Measurements from ENCODE around the gene KANSL3.
A peak's percentile ranks its signal among the peaks of the same experiment; 100 is the strongest.
"Not testable (repeated sequence)": the region's sequence is repeated elsewhere in the genome, so short reads cannot be mapped to it uniquely, and the experiment has no call there.

Gene KANSL3

DNA sequence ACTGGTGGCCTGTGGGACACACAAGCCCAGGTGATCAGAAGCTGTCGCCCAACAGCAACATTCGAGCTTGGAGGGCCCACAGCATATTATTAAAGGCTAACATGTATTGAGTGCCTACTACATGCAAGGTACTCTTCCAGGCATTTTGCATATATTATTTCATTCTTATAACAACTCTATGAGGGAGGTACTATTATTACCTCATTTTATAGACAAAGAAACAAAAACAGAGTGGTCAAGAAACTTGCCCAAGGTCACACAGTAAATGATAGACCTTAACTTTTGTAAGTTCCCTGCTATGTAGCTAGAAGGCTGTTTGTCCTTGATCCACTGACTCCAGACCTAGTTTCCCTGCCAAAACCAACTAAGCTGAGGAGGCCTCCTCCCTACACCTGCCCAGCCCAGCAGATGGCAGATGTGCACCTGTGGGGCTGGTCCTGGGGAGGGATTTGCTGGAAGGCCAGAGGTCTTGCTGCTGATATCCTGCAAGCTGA is 35.7 kb downstream of the KANSL3 start:
- no peak for DNase-seq

DNA sequence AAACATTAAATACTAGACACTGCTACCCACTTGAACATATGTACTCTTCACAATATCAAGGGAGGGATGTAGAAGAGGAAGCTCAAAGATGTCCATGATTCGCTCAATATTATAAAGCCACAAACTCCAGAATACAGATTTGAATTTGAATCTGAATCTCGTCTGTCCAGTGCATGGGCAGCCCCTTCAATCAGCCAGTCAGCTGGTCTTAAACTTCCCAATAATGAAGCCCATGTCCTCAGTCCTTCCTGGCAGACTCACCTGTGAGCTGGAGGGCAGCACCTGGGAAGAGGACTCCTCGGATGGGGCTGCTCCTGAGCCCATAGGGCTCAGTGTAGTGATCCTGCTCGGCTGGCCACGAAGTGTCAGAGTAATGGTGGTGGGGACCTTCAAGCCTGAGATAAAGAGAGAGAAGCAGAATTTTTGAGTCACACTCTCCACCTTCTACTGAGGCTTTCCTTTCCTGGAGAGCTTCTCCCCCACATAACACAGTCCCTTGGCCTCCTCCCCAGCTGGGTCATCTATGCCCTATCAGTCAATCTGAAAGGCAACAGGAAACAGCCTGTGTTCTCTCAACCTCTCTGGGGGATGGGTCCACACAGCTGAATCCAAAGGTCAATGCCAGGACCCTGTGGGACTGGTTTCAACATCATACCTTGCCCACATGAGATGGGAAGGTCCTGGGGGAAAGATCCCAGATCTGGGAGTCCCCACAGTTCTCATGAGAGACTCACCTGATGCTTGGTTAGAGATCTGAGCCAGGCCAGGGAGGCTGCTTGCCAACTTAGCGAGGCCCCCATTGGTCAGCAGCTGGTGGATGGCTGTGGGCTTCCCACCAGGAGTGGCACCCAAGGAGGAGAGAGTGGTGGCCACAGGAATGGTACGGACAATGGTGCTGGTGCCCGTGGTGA is 36.5 kb downstream of the KANSL3 start:
- peak; percentile 77 for DNase-seq

DNA sequence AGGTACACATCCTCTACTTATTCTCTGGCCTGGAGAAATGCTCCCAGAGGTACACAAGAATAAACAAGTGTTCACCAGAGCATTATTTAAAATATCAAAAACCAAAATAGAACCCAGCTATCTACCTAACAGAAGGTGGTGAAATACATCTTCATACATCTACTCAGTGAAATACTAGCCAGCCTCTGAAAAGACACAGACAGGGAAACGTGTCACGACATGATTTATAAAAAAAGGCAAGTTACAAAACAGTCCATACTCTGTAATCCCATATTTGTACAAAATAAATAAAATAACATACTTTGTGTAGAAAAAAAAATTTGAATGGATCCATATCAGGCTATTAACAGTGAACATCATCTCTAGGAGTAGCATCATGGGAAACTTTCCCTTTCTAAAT is 38.2 kb downstream of the KANSL3 start:
- DNase-seq: no peak

DNA sequence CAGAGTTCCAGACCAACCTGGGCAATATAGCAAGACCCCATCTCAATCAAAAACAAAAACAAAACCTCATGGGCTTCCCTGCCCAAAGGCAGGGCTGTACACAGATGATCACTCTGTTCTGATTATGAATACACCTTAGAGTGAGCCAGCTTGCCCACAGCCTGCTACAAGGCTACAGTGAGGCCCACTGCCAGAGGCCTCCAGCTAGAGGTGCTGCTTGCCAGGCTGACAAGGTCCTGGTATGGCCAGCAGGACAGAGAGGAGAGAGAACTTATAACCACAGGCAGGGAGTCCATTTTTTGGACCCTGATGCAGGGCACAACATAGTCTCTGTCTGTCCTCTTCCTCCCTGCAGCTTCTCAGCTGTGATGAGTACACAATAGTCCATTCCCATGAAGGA is 41.5 kb downstream of the KANSL3 start:
- no peak for DNase-seq

DNA sequence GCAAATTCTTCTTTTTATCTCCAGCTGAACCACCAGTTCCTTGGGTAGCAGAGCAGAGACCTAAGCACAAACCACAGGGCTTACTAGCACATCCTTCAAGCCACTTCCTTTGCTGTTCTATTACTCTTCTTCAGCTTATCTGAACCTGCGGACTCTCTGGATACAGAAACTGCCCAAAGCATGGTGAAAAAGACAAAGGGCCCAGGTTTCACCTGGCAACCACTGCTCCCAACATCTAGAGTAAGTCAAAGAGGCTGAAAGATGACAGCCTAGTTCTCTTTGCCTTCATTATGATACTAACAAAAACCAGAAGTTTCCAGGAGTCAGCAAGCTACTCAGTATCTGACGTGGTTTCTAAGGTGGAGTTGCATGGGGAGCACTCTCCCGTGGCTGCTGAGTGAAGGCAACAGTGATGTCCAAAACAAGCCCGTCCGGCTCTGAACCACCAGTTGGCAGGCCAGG is 43.4 kb downstream of the KANSL3 start:
- peak; percentile 85 for DNase-seq

DNA sequence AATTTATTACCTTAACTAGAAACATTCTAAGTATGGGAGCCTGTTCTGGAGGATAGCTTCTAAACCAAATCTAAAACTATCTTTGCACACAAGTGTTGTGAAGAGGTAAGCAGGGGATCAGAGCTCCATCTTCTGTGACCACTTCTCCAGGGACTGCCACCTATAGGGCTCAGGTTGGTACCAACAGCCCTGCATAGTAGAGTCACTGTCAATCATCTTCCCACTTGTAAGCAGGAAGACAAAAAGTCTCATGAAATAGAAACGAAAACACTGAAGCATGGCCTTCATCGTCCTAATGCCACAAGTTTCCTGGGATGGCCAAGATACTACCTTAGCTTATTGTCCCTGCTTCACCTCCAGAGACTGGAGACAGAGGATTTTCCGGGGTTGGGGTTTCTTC is 43.8 kb downstream of the KANSL3 start:
- DNase-seq: no peak

DNA sequence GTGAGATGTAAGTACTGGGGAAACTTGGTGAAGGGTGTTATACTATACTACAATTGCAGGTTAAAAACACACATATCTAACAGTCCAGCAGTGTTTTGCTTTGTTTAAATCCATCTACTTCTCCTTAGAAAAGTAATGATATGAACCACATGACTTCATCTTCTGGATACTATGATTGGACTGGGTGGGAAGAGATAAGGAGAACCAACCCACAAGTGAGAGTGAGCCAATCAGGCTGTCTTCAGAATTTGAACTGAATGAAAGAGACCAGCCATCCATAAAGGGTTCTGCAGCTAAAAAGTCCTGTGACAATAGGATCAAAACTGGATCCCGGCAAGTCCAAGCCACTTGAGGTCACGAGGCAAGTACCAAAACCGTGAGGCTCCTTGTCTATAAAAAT is 46.6 kb downstream of the KANSL3 start:
- DNase-seq: peak; percentile 53

DNA sequence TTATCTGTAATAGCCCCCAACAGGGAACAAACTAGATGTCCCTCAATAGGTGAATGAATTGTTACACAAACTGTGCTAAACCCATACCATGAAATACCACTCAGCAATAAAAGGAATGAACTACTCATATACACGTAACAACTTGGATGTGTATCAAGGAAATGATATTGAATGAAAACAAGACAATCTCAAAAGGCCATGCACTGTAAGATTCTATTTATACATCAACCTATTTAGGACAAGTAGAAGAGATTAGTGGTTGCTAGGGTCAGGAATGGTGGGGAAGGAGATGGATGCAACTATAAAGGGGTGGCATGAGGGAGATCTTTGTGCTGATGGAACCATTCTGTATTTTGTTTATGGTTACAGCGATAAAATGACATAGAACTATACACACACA is 47.1 kb downstream of the KANSL3 start:
- DNase-seq: no peak

DNA sequence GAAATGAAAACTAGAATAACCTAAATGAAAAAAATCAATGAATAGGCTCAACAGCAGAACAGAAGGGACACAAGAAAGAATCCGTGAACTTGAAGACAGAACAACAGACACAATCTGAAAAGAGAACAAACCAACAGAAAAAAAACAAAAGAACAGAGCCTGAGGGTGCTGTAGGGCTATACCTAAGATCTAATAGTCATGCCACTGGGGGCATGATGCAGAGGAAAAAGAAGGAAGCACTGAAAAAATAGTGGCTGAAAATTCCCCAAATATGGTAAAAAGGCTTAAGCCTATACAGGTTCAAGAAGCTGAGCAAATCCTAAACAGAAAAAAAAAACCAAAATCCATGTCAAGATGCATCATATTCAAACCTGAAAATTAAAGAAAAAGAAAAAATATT is 50.3 kb downstream of the KANSL3 start:
- DNase-seq: no peak

DNA sequence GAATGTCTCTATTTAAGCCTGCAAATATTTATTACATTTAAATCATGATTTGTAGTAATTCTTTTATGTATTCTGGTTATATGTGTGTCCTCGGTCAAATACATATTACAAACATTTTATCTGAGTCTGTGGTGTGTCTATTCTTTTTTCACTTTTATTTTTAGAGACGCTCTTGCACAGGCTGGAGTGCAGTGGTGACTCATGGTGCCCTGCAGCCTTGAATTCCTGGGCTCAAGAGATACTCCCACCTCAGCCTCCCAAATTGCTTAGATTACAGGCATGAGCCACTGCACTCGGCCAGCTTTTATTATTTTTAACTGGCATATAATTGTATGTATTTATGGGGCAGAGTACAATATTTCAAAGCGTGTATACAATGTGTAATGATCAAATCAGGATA is 54.1 kb downstream of the KANSL3 start:
- no peak for DNase-seq

DNA sequence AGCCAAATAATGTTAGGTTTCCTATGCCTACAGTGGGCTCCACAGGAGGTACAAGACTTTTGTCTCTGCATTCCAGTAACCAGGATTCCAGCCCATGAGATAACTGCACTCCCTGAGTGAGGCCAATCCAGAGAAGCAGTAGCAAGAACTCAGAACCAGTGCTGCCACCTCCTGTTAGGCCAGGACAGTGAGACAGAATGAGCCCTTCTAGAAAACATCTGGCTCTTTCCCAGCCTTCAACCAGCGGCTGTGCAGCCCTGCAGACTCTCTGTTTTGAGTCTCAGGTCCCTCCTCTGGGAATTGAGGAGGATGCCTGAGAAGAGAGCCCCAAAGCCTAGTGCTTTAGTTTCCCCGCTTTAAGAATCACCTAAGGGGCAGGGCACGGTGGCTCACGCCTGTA is 57.3 kb downstream of the KANSL3 start:
- DNase-seq: no peak

DNA sequence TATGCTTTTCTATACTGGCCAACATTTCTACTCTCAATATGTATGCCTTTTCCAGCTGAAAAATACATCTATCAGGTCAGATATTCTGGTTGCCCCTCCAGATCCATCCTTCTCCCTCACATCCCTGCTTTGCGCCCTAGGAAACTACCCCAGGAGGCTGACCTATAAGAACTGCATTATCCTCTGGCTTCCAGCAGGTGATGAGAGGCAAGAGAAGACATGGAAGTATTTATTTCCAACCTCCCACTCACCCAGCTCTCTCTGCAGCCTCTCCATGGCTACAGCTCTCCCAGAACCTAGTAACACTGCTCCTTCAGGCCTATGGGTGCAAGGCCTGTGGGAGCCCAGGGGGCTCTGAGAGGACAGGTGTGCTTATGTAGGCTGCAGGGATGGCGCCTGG is 58.7 kb downstream of the KANSL3 start:
- DNase-seq: no peak

DNA sequence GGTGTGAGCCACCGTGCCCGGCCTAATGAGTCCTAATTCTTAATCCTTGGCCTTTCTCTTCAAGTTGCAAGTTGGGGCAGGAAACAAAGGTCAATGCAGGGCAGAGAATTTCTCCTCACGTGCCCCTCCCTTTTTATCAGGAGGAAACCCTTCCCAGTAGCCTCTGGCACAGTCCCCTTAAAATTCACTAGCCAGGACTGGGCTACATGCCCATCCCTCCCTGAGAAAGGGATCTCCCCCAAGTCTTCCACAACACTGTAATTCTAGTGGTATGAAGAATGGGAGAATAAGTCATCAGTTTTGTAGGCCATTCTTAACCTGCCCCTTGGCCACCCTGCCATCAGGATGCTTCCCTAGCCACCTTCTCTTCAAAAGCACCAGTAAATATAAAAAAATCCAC is 59.4 kb downstream of the KANSL3 start:
- DNase-seq: no peak

DNA sequence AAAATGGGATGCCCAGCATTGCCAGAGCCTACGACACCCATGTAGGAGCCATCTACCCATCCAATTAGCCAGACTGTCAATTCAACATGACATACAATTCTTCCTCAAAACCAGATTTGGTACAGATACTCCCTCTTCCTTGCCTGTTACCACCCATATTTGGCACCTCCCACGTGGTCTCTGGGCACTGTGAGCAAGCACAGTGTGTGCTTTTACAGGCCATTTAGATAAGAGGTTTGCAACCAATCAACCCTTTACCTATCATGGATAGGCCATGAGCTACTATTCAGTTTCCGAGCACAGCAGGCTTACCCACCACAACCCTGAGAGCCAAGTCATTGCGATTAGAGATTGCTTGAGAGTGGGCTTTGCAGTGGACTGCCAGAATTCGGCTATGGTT is 60.6 kb downstream of the KANSL3 start:
- peak; percentile 52 for DNase-seq

DNA sequence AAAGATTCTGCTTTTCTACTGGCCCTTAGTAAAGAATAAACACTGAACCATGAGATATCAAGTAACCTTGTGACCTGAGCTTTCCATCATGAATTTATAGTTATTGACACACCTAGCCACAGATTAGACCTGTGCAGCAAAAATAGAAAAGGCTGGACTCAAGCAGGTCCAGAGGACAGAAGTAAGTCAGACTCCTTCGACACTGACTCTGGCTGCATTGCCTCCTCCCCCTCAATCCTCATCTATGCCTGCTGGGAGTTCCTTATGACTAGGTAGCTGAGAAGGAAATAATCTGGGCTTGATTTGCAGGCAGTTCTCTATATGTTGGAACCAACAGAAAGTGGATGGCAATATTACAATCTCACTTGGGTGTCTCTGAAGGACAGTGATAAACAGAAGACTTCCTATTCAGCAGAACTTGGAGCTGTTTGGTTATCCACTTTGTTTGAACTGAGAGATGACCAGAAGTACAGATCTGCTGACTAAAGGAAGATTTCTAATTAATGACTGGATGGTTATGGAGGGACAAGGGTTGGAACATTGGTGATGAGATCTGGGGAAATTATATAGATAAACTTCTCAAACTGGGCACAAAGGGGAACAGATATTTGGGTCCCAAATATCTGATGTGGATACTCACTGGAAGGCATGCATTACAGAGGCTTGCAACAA is 62.2 kb downstream of the KANSL3 start:
- DNase-seq: no peak

DNA sequence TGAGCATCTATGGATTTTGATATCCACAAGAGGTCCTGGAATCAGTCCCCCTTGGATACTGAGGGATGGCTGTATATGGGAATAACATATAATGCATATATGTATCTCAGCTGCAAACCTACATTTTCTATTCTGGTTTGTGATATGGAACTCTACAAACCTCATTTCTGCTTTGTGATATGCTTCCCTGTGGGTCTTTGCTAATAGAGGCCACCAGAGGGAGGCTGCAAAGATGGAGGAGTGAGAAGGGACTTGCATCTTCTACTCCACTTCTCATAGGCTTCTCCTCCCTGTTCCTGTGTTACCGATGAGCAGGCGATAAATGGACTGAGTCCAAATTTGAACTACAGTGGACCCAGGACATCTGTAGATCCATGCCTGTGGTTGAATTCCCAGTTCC is 63.7 kb downstream of the KANSL3 start:
- DNase-seq: peak; percentile 41

DNA sequence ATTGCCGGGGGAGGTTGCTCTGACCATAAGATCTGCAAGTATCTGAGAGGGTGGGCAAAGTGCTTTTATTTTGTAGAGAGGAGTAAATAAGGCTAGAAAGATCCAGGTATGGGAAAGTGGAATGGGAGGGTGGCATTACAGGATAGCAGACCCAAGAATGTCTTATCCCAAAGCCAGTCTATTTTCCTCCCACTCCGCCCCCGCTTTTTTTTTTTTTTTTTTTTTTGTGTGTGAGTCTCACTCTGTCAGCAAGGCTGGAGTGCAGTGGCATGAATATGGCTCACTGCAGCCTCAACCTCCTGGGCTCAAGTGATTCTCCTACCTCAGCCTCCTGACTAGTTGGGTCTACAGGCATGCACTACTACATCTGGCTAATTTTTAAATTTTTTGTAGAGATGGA is 70.0 kb downstream of the KANSL3 start:
- no peak for DNase-seq

DNA sequence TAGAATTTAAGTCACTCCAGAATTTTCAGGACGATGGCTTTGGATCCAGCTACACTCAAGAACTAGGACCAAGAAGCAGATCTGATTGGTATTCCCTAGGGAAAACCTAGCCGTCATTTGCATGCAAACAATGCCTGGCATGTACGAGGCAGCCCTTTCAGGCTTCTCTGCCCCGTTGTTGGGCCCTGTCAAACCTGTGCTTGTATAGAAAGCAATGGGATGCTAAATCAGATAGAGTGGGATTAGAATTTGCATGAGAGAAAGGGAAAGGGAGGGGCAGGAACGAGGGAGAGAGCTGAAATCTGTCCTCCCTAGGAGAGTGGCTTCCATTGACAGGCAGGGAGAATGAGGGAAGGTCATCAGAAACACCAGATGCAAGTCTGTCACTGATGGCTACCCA is 73.0 kb downstream of the KANSL3 start:
- no peak for DNase-seq

DNA sequence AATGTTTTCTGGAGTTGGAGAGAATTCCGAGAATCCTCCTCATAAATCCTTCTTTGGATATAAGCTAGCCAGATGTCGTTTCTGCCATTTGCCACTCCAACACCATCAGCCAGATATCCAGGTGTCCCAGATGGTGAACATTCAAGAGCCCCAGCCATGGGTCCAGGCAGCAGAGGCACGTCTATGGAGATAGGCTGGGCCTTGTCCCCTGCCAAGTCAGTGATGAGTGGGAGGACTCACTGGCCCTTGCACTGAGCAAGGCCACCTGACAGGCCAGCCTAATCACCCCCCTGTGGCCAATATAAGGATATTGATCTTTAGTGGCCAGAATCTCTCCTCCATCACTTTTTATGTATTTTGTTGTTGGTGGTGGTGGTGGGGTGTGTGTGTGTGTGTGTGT is 73.5 kb downstream of the KANSL3 start:
- DNase-seq: no peak

DNA sequence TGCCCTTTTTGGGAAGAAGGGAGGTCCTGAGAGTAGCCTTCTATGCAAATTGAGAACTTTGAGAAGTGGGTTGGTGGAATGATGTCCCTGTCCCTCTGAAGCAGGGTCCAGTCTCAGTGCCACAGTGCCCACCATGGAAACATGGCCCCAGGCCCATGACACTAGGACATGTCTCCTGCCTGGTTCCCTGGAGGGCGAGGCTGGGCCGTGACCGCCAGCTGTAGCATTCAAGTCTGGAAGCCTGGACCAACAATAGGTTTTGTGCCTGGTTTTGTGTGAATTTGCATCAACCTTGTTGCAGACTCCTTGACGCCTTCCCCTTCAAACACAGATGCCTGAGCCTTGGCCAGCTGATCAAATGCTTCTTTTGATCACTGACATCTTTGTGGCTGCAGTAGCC is 74.1 kb downstream of the KANSL3 start:
- DNase-seq: no peak

DNA sequence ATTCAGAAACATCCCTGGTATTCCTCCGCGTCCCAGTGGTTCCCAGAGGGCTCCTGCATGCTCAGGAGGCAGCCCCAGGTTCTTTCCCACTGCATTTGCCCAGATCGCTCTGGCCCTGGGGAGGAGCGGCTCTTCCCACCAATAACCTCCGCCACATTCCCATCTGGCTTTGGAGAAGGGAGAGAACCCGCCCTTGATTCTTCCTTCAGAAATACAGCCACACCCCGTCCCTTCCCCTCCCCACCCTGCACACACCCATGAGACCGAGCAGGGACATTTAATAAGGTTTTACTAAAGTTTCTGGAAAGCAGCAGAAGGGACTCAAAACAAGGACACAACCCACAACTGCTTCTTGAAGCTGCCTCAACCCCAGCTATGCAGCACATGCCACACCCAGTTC is 79.6 kb downstream of the KANSL3 start:
- no peak for DNase-seq

DNA sequence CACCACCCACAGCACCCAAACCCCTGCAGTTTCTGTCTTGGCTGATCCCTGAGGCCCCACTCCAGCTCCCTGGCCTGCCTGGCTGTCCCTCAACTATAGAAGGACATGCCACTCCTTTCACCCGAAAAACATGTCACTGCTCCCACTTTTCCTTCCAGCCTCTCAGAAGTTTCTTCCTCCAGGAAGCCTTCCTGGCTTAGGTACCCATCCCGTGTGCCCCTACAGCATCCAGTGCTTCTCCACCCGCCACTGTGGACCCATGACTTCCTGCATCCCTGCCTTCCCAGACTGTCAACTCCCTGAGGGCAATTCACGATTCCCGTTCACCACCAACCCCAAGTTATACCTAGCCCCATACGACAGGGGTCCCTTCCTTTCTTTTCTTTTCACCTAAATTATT is 80.1 kb downstream of the KANSL3 start:
- no peak for DNase-seq

DNA sequence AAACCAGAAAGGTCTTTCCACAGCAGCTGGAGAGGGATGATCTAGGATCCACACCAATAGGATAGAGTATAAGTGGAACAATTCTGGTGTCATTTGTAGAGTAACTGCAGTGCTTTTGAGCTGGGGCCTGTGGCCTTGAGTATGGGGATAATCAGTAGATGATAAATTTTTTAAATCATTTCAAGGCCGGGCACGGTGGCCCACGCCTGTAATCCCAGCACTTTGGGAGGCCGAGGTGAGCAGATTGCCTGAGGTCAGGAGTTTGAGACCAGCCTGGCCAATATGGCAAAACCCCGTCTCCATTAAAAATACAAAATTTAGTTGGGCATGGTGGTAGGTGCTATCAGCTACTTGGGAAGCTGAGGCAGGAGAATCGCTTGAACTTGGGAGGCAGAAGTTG is 80.7 kb downstream of the KANSL3 start:
- not testable (repeated sequence) for DNase-seq

All from hematopoietic multipotent progenitor cell treated with erythropoietin and hydrocortisone succinate and interleukin-3 and kit ligand, for 4 days (in vitro differentiated cells).